Stimulated activated CD4-positive, alpha-beta T cell treated with anti-CD3 and anti-CD28 coated beads, TNF-alpha, amount 100 ng/mL, for 48 hours (primary cell): Measurements from ENCODE around the gene CDH23.

Experiments
- DNase-seq, 3 donors: peaks; one replicate each; pipeline ENCODE4 v3.0.0-alpha.2; 2020; ENCODE audit warnings: low read depth in 3 of 3

Gene CDH23

DNA sequence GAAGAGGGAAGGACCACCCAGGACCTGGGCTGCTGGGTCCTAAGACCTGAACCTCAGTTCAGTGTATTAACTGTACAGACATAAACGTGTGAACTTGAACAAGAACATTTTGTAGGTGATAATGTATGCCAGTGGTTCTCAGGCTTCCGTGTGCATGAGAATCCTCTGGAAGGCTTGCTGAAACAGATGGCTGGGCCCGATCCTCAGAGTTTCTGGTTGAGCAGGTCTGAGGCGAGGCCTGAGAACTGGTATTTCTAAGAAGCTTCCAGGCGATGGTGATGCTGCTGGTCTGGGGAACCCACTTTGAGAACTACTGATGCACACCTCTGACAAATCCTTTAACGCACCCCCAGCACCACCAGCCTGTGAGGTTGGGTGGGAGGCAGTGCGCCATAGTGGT is 70.4 kb downstream of the CDH23 start:
- DNase-seq = no peak

DNA sequence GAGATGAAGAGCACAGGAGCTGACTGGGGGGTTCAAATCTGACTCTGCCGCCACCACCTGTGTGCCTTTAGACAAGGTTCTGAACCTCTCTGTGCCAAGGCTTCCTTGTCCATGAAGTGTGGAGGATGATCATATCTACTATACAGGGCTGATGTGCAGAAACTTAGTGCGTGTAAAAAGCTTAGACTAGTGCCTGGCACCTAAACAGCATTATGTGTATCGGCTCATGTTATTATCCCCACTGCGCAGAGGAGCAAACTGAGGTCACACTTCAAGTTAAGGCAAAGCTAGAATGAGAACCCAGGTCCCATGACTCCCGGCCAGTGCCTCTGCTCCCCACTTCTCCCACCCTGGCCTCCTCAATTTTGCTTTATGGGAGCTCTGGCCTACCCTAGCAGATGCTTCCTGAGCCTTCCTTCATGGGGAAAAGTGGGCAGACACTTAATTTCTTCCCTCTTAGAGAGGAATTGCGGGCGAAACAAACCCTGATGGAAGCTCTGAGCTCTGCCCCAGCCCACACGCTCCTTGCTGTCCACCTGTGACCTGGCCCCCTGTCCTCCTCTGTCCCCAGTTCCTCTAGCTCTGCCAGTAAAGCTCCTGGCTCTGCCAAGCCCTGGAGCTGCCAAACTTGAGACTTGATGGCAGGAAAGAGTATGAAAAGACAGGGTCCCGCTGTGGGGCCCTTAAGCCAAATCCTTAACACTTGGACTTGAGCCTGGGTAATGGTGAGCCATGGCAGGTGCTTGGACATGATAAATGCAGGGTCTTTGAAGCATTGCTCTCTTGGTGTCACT is 71.0 kb downstream of the CDH23 start:
- DNase-seq = no peak

DNA sequence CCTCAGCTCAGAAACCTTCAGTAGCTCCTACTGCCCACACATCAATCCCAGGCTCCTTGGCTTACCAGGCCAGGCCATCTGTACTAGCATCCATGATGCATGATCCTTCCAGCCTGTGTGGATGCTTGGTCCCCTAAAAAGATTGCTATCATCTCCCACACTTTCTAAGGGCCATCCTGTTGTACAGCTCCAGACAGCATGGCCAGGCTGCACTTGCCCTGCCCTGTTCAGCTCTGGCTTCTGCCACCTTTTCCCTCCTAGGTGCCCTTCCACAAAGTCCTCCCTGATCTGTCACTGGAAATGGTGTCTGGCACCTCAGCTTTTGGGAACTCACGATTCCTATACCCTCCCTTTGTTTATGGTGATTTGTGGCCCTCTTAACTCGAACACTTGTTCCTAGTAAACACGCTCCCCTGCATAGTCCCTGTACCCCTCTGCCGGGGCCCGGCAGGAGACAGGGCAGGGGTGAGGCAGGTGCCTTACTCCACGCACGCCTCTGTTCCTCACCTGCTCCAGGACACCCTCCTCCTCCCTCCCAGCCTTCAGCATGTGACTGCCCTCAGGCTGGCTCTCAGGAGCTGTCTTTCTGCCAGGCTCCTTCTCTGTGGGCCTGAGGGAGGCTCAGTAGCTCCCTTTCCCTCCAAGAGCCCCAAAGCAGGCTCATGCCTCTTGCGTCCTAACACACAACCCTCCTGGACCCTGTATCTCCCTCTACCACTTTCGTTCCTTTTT is 71.8 kb downstream of the CDH23 start:
- DNase-seq = no peak

DNA sequence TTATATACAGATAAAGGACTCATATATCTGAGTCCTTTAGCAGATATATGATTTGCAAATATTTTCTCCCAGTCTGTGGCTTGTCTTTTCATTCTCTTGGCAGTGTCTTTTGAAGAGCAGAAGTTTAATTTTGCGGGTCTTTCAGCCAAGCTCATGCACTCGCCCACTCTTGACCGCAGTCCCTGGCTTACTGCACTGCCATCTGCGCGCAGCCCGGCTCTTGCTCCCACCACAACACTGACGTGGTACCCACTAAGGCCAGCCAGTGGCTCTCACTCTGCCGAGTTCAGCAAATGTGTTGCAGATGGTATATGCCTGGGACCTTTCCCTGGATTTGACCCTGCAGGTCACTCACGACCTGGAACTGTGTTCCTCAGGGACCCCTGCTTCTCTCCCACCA is 74.3 kb downstream of the CDH23 start:
- no peak for DNase-seq

DNA sequence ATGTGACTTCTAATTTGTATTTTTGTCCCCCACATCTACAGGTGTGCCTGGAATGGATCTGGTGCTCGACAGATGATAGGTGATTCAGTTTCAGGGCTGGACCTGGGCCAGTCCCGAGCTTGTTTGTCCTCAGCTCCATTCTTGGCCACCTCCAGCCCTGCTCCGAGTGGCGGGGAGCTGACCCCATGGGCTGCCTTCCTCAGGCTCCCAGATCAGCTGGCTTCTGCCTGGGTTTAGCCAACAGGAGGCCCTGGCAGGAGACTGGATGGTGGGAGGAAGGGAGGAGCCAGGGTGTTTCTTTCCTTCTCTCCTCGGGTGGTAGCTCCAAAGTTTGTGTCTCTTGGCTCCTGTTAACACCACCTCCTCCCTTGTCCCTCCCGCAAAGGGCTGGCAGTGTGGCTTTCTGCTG is 75.2 kb downstream of the CDH23 start:
- no peak for DNase-seq

DNA sequence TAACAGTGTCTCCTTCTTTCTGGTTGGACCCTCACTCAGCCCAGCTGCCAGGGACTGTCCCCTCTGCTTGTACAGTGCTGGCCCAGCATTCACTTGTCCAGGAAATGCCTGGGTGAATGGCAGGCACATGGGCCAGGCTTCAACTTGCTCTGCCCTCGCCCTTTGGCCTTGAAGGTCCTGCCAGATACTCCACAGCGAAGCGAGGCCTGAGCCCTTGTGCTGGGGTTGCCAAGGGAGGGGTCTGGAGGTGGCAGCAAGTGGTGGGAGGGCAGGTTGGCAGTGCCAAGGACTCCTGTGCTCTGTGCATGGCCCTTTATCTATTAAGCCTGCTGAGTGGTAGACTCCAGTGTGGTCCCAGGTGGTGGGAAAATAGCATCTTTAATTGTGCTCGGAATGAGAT is 75.7 kb downstream of the CDH23 start:
- DNase-seq = no peak

DNA sequence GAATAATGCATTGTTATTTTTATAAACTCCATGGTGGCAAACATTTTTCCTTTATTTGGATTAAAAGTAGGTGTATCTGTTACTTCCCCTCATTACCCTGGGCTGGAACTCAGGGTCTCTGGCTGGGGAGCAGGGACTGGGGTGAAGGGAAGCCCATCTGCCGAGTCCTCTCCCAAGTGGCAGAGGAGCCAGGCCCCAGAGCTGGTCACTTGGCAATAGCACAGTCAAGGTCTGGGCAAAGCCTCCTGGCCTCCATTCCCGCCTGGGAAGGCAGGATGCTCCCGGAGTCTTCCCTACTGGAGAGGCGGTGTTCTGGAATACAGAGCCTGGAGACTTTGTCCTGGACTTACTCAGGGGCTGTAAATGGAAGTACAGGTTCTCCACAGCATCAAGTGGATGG is 76.2 kb downstream of the CDH23 start:
- DNase-seq = no peak

DNA sequence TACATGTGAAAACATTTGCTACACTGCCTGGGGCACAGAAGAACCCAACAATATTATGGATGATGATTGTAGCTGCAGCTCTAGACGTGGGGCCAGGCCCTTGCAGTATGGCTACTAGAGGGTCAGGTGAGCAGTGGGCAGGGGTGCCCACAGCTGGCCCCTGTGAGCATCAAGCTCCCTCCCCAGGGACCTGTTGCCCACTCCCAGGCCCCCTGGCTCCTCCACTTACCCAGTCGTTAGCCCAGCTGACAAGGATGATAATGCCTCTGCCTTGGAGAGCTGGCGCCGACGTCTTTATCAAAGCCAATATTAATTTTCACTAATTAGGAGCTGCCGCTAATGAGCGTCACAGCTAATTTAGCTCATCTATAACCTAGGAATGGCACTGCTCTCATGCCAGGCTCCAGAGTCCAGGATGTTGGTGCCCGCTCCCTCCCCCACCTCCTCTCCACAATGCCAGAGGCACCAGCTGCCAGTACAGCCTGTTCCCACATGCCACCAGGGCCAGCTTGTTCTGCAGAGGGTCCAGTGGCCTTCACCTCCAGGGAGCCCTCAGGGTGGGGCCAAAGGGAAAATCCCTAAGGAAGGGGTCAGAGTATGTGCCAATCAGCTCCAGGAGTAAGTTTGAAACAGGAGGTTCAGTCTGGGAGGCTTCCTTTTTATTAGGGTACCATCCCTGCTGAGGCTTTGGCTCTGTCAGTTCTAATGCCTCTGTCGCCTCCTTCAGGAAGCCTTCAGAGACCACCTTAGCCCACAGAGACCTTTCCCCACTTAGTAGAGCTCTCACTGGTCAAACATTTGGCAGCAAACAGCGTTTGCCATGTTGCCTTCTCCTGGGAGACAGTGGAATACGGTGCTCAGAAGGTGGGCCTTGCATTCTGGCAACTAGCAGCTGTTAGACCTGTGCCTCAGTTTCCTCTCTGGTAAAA is 77.2 kb downstream of the CDH23 start:
- DNase-seq = no peak

DNA sequence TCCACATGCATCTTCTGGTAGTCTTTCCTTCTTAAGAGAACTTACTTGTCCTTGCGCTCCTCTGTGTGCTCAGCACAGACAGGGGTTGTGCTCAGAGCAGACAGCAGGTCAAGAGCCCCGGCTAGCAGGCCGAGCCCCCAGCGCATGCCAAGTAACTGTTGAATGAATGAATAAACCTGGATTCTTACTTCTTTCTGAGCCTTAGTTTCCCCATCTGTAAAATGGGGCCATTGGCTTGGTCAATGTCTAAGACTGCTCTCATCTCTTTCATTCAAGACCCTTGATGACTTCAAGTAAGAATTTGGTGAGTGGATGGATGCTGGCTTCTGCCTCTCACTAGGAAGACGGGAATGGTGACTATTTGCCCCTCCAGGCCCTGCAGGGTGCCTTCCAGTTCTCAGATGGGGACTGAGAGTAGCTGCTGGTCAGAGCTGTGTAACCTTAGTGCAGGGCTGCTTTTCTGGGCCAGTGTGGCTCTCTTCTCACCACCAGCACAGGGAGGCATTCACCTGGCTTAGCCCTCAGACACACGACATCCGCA is 78.1 kb downstream of the CDH23 start:
- DNase-seq = no peak

DNA sequence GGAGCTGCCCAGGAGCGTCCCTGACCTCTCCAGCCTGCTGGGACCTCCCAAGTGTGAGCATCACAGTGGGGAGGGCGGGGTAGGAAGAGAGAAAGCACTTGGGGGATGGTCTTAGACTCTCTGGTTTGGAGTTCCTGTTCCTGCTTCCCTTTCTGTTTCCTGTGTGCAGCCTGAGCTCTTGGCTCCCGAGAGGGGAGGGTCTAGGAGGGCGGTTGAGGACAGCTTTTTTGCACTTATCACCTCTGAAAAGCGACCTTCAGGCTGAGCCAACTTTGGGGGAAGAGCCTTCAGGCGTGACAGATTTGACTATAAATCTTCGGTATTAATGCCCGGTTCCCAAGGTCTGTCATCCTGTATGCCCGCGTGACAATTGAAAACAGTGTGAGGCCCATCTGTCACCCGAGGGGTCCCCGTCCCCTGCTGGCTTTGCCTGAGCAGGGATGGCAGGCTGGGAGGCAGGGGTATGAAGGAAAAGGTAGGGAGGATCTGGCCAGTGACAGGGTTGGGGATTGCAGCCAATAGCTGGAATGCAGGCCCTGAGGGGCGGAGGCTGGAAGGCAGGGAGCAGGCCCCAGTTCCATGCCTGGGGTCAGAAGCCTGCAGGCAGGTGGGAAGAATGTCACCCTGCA is 78.6 kb downstream of the CDH23 start:
- DNase-seq = no peak

- no peak for DNase-seq
Observed at GRCh38 chr10:71476228-71477011, 79.7 kb downstream of the CDH23 start.

DNA sequence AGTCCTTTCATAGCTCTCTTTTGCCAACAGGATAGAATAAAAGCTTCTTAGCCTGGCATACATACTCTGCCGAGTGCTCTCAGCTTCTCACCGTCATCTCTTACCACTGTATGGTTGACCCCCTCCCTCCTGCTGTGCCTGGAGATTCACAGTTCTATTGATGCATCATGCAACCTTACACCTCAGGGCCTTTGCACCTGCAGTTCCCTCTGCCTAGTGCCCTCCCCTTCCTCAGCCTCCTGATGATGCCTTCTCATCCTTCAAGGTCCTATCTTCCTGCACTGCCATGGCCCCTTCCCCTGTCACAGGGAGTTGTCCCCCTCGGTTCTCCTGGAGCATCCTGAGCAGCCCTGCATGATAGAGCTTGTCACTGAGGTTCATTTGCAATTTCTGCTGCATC is 81.5 kb downstream of the CDH23 start:
- no peak for DNase-seq

GRCh38 chr10:71478813-71479365 is 82.2 kb downstream of the CDH23 start:
- DNase-seq = no peak

- no peak for DNase-seq
Observed at GRCh38 chr10:71479831-71480230, 83.1 kb downstream of the CDH23 start.

- no peak for DNase-seq
Observed at GRCh38 chr10:71480662-71481061, 83.9 kb downstream of the CDH23 start.

GRCh38 chr10:71481746-71482410 is 85.2 kb downstream of the CDH23 start:
- no peak for DNase-seq

DNA sequence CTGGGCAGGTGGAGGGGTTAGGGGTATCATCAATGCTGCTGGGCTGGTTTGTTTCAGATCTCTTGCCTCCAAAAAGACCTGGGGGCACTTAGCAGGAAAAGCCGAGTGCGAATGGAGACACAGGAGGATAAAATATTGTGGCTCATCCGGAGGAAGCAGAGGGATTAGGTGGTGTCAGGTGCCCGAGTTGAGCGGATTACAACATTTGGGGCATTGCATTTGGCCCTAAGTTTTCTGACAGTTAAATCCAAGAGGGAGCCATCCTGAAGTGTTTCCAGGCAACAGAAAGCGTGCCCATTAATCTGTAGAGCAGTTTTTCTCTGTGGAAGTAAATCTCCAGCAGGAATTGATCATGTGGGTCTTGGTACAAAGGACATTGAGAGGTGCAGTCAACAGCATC is 85.9 kb downstream of the CDH23 start:
- no peak for DNase-seq

DNA sequence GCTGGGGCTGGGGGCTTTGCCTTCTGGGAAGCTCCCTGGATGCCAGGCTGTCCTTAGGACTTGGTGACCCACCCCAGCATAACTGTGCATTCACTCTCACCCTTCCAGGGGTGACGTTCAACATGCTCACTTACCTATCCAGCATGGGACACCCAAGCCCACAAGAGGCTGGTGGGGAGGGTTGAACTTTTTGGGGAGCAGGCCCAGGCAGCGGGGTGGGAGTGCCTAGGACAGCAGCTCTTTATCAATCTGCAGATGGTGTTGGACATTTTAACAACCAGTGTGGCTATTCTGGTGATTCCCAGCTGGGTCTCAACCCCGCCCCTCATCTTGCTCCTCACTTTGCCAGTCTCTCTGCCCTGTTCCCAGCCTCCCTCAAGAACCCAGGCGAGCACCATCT is 86.4 kb downstream of the CDH23 start:
- no peak for DNase-seq

DNA sequence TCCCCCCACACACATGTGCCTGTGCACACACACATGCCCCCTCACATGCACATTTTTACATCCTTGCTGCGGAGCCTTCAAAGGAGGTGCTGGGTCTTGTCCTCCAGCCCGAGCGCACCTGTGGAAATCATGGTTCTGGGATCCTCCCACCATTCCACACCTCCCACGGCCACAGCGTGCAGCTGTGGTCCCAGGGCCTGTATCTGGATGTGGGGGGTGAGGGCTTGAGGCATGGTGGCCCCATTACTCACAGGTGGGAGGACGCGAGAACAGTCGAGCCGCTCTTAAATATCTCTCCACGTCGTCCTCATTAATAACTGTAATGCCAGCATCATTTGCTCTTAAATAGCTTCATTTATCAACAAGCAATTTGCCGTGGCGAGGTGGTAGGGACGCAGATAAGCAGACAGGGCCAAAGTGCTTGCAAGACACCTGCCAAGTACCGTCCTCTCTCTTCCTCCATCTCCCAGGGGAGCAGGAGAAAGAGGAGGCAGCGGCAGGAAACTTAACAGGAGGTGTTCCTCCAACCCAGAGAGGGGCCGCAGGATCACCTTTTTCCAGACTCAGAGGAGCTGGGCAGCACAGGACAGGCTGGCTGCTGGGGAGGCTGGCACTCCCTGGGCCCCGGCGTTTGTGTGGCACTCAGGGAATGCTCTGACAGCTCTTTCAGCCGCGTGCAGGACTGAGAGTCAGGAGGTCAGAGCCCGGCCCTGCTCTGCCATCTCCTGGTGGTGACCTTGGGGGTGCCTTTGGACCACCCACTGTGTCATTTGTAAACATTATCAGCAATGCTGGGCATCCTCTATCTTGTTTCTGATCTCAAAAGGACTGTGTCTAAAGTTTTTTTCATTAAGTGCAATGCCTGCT is 87.4 kb downstream of the CDH23 start:
- no peak for DNase-seq
